Neutrophil (primary cell): ENCODE data around the gene CHAMP1.

Experiments
- H3K27ac ChIP-seq: fragments of 200-600 bp; sonication (generic); 2 replicates; pipeline ENCODE4 v1.5.1; 2016; ENCODE audit warnings: mild to moderate bottlenecking, moderate library complexity
- H3K27me3 ChIP-seq: fragments of 200-600 bp; sonication (generic); 2 replicates; pipeline ENCODE4 v1.6.0; 2016; ENCODE audit warnings: mild to moderate bottlenecking
- H3K36me3 ChIP-seq: fragments of 200-600 bp; sonication (generic); 2 replicates; pipeline ENCODE4 v1.5.1; 2017
- H3K4me1 ChIP-seq, 2 experiments: fragments of 200-600 bp in 1 of 2; sonication (generic) in 1 of 2; 1 replicate in 1 of 2; 2 replicates in 1 of 2; pipeline versions ENCODE4 v1.5.1 to v1.6.1; 2013 to 2016; ENCODE audit warnings: low read depth in 1 of 2, low read length in 1 of 2, mild to moderate bottlenecking in 1 of 2, moderate library complexity in 1 of 2; ENCODE audit not compliant: control insufficient read depth in 1 of 2, insufficient read depth in 1 of 2
- H3K4me3 ChIP-seq, 2 experiments: fragments of 200-600 bp in 1 of 2; sonication (generic) in 1 of 2; 1 replicate in 1 of 2; 2 replicates in 1 of 2; pipeline ENCODE4 v1.5.1; 2013 to 2016; ENCODE audit warnings: low read depth in 1 of 2, low read length in 1 of 2, mild to moderate bottlenecking in 1 of 2, moderate library complexity in 1 of 2
- H3K9me3 ChIP-seq: fragments of 200-600 bp; sonication (generic); 2 replicates; pipeline ENCODE4 v1.5.1; 2016
- TF ChIP-seq, protein P1 (sequence below): fragments of 200-600 bp; sonication (generic); IDR thresholded peaks from 2 replicates; pipeline ENCODE4 v1.5.1; 2016; ENCODE audit warnings: antibody characterized with exemption

CHAMP1 gene

GRCh38 chr13:114282041-114282670 lies 32.1 kb upstream of the CHAMP1 start:
- TF ChIP-seq, protein P1, sequence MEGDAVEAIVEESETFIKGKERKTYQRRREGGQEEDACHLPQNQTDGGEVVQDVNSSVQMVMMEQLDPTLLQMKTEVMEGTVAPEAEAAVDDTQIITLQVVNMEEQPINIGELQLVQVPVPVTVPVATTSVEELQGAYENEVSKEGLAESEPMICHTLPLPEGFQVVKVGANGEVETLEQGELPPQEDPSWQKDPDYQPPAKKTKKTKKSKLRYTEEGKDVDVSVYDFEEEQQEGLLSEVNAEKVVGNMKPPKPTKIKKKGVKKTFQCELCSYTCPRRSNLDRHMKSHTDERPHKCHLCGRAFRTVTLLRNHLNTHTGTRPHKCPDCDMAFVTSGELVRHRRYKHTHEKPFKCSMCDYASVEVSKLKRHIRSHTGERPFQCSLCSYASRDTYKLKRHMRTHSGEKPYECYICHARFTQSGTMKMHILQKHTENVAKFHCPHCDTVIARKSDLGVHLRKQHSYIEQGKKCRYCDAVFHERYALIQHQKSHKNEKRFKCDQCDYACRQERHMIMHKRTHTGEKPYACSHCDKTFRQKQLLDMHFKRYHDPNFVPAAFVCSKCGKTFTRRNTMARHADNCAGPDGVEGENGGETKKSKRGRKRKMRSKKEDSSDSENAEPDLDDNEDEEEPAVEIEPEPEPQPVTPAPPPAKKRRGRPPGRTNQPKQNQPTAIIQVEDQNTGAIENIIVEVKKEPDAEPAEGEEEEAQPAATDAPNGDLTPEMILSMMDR = no peak
- H3K36me3 ChIP-seq = peaks cover 9% of the 10 kb centered on the region

GRCh38 chr13:114283576-114283975 lies 30.7 kb upstream of the CHAMP1 start:
- H3K4me1 ChIP-seq = peaks cover 17% of the 10 kb centered on the region in 2 experiments
- no peak overlapping the region for H3K27ac ChIP-seq
- H3K27me3 ChIP-seq = no peaks in the 10 kb centered on the region
- peaks cover 23% of the 10 kb centered on the region for H3K36me3 ChIP-seq
- TF ChIP-seq, protein P1 = no peak
- no peak overlapping the region for H3K4me3 ChIP-seq
- H3K9me3 ChIP-seq = no peaks in the 10 kb centered on the region

More at GRCh38 chr13:114282041-114282670, 32.1 kb upstream of the CHAMP1 start:
- Histone ChIP-seq H3K9me3 (no peaks in the 10 kb centered on the region), H3K27ac (peak overlapping the region; percentile 96), H3K27me3 (no peaks in the 10 kb centered on the region), H3K4me3 (peak overlapping the region; percentile 84 to 85), H3K4me1 (peaks cover 17% of the 10 kb centered on the region in 2 experiments)

GRCh38 chr13:114284680-114285079 lies 29.6 kb upstream of the CHAMP1 start:
- Histone ChIP-seq H3K4me3 (no peak overlapping the region), H3K4me1 (peaks cover 17% of the 10 kb centered on the region in 2 experiments), H3K27ac (no peak overlapping the region), H3K36me3 (peaks cover 33% of the 10 kb centered on the region), H3K9me3 (no peaks in the 10 kb centered on the region), H3K27me3 (no peaks in the 10 kb centered on the region)
- TF ChIP-seq, protein P1 = no peak

GRCh38 chr13:114285166-114285808 lies 29.0 kb upstream of the CHAMP1 start:
- Histone ChIP-seq H3K27me3 (no peaks in the 10 kb centered on the region), H3K27ac (no peak overlapping the region), H3K4me1 (peaks cover 17% of the 10 kb centered on the region in 2 experiments), H3K4me3 (no peak overlapping the region), H3K9me3 (no peaks in the 10 kb centered on the region), H3K36me3 (peaks cover 39% of the 10 kb centered on the region)
- TF ChIP-seq, protein P1 = no peak

DNA sequence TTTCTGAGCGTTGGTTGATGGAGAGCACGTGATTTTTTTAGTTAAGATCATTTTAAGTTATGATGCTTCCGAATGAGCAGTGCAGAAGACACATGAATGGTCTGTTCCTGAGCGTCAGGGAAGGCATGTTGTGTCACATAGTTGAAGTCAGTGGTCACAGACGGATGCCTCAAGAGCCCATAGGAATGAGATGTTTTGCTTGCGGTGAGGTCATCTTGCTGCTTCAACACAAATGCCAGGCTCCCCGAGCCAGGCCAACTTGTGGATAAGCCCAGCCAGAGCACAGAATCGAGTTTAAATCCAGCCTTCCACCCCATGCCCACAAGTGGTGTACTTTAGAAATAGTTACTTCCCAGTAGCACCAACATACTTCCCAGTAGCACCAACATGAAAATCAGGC lies 27.5 kb upstream of the CHAMP1 start:
- no peak overlapping the region for H3K27ac ChIP-seq
- no peaks in the 10 kb centered on the region for H3K9me3 ChIP-seq
- H3K4me3 ChIP-seq = no peak overlapping the region
- peaks cover 10 to 11% of the 10 kb centered on the region in 2 experiments for H3K4me1 ChIP-seq
- peaks cover 41% of the 10 kb centered on the region for H3K36me3 ChIP-seq
- TF ChIP-seq, protein P1 = no peak
- H3K27me3 ChIP-seq = no peaks in the 10 kb centered on the region
